SK-N-SH treated with all-trans-retinoic acid at 6 μM for 48 hours (cell line): ENCODE measurements around the gene JAML.

ENCODE experiments used
- TCF4 ChIP-seq: fragments of 250-450 bp; sonication (Bioruptor Pico); IDR thresholded peaks from 2 replicates; pipeline ENCODE4 v1.8.0; 2021; ENCODE audit warnings: mild to moderate bottlenecking, moderate library complexity, borderline replicate concordance
- TOX ChIP-seq: fragments of 250-450 bp; sonication (Bioruptor Pico); IDR thresholded peaks from 2 replicates; pipeline ENCODE4 v1.8.0; 2021; ENCODE audit warnings: mild to moderate bottlenecking, moderate library complexity, borderline replicate concordance
- TSHZ2 ChIP-seq: fragments of 250-450 bp; sonication (Bioruptor Pico); IDR thresholded peaks from 2 replicates; pipeline ENCODE4 v1.5.0; 2020; ENCODE audit warnings: mild to moderate bottlenecking, moderate library complexity
- ZNF565 ChIP-seq: fragments of 450-650 bp; formaldehyde crosslinking; conservative IDR thresholded peaks from 2 replicates; pipeline ENCODE4 v1.5.0; 2020; ENCODE audit warnings: low read depth, mild to moderate bottlenecking, moderate library complexity
- TF ChIP-seq, protein P1 (sequence below): fragments of 250-450 bp; sonication (Bioruptor Pico); IDR thresholded peaks from 2 replicates; pipeline ENCODE4 v1.8.0; 2021; ENCODE audit warnings: low read depth, mild to moderate bottlenecking, moderate library complexity, borderline replicate concordance

JAML gene

DNA sequence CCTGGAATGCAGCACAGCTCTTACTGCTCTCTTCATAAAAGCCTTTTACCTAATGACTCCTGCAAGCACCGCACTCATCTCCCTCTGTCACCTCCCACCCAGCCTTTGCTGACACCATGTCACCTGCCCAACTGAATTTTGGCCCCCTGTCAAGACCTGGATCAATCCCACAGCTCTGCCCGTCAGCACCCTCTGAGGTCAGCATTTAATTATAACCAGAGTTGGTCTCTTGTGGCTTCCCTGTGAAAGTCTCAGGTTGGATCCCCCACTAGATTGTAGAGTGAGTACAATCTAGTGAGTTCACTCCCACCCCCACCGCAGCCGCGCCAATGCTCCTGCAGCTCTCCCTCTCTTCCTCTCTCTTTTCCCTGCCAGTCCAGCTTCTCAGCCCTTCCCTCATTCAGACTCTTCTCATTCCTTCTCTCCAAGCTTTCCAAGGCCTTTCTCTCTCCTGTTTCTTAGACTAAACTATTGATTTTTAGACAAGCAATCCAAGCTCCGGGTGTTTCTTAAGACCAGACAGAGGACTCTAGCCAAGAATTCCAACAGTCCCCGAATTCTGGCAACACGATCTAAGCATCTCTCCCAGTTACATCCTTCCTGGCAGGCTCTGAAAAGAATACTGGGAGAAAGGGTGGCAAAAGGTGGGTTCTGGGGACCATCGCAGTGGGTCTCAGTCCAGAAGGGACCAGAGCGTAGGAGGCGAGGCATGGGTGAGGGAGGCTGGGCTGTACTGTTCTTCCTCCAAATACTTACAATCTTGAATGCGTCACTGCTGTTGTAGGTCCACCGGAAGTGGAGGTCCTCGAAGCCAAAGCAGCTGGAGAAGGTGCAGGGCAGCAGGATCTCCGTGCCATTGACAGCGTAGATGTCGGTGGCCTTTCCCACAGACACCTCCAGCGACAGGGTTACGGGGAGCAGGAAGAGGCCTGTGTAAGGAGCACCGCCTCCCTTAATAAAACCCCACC is 80.2 kb downstream of the JAML start (continued):
- TF ChIP-seq TSHZ2 (no peak), ZNF565 (no peak), TOX (CRISPR knock-in tag) (no peak), TCF4 (no peak)
- TF ChIP-seq, protein P1, sequence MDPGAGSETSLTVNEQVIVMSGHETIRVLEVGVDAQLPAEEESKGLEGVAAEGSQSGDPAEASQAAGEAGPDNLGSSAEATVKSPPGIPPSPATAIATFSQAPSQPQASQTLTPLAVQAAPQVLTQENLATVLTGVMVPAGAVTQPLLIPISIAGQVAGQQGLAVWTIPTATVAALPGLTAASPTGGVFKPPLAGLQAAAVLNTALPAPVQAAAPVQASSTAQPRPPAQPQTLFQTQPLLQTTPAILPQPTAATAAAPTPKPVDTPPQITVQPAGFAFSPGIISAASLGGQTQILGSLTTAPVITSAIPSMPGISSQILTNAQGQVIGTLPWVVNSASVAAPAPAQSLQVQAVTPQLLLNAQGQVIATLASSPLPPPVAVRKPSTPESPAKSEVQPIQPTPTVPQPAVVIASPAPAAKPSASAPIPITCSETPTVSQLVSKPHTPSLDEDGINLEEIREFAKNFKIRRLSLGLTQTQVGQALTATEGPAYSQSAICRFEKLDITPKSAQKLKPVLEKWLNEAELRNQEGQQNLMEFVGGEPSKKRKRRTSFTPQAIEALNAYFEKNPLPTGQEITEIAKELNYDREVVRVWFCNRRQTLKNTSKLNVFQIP = no peak
